ENCODE measurements around the gene GGA3.
"Not testable (repeated sequence)": the region's sequence is repeated elsewhere in the genome, so short reads cannot be mapped to it uniquely, and the experiment has no call there.

The GGA3 gene

DNA sequence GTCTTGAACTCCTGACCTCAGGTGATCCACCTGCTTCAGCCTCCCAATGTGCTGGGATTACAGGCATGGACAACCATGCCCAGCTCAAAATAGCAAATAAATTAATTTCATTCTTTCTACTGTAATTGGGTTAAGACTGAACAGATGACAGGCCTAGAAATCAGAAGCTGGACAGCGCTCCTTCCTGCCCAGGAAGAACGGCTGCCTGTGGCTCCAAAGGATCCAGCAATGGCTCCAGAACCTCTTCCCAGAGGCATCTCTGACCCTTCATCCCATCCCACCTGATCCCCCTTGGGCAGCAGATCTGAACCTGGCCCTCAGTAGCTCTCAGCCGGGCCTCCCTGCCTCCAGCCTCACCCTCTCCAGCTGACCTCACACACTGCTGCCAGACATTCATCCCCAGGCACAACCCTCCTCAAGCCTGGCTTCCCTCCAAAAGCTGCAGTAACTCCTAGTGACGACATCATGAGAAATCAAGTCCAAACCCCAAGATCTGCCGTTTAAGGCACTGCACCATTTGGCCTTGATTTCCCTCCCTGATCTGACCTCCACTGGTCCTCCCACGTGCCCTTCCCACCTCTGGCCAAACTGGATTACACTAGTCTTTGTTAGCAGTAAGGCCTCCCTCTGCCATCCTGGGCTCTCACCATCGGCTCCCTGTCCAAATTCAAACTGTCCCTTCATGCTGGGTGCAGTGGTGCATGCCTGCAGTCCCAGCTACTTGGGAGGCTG lies 12.7 kb upstream of the GGA3 start:
- no peak for DNase-seq (ENCODE audit: low read depth in 3 of 3)

GRCh38 chr17:75272848-75273184 lies 11.4 kb upstream of the GGA3 start:
- DNase-seq (ENCODE audit: low read depth in 3 of 3), result no peak

DNA sequence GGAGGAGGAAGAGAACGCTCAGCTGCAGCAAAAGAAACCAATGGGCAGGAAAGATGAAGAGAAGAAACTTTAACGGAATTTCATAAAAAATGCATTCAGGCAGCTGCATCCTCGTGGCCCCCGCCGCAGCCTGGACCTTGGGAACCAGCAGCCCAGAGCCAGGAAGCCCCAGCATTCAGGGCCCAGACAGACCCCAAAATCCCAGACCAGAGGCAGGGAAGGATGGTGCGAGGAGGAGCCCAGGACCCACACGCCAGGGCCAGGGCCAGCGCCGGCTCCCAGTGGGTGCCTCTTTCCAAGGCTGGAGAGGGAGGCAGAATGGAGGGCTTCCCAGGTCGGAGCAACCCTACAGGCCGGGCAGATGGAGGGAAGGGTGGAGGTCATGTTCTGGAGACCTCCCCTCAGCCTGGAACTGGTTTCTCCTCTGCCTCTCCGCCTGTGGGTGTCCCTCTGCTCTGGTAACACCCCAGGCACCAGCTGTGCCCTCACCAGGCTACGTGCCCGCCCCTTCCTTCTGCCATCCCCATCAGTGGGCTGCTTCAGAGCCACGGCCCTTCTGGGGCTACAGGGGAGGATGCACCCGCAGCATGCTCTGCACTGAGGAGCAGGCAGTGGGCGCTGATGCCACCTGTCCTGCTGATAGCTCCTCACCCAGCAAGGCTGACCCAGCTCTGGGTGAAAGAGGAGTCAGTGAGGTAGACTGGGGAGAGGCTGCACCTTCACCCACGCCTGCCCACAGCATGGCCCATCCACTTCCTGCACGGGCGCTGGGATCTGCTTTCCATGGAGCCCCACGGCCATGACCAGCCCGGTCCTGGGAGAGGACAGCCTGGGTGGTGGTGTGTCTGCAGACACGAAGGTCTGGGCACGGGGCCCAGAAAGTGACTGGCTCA lies 10.8 kb upstream of the GGA3 start:
- no peak for DNase-seq (ENCODE audit: low read depth in 3 of 3)

DNA sequence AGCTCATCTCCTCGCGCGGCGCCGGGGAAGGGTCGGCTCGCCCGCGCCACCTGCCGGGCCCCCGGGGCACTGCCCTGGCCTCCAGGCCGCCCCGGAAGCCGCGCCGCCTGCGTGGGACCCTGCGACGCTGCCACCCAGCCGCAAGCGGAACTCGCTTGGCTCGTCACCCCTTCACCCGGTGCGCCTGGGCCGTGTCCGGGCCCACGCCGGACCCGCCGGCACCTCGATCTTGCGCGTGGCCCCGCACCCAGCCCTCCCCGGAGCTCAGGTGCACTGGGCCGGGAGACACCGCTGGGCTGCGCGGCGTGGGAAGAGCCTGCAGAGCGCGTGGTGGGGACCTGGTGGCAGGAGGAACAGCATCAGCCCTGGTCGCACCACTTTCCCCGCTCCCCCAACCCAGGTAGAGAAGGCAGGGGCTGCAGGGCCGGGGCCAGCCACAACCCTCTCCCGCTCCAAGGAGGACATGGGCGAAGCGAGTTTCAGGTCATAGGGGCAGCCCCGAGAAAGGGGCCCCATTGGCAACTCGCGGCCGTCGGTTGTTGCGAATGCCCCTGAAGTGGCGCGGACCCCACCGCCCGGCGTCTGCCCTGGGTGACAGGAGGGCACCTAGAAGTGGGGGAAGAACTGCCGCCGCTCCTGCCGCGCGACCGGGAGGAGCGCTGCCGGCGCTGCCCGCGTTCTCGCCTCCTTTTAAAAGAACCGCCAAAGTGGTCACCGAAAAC lies 10.0 kb upstream of the GGA3 start:
- DNase-seq (ENCODE audit: low read depth in 3 of 3), result peak; percentile 74 to 84 (median 79)

DNA sequence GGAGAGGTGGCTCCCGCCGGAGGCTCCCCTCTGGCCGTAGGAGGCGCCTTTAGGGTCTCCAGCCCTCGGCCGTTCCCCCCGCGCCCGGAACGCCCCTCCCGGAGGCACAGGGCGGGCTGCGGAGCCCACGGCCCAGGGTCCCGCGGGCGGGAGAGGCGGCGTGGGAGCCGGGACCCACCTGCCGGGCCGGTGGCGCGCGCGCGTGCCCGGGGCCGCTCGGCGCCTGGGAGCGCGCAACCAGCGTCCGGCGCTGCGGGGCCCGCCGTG lies 9.5 kb upstream of the GGA3 start, which contains the start of gene MIF4GD:
Gene MIF4GD (minus strand): TSS at position 266 of the 267 bp plus-strand sequence. CDS start 1,036 bp downstream, outside the sequence.
- DNase-seq (ENCODE audit: low read depth in 3 of 3), result no peak

- peak; percentile 32 to 65 (median 34) for DNase-seq (ENCODE audit: low read depth in 3 of 3)
Observed at GRCh38 chr17:75270218-75270965, 9.0 kb upstream of the GGA3 start.

- DNase-seq (ENCODE audit: low read depth in 3 of 3), result no peak
Observed at GRCh38 chr17:75269844-75270217, 8.4 kb upstream of the GGA3 start.

DNA sequence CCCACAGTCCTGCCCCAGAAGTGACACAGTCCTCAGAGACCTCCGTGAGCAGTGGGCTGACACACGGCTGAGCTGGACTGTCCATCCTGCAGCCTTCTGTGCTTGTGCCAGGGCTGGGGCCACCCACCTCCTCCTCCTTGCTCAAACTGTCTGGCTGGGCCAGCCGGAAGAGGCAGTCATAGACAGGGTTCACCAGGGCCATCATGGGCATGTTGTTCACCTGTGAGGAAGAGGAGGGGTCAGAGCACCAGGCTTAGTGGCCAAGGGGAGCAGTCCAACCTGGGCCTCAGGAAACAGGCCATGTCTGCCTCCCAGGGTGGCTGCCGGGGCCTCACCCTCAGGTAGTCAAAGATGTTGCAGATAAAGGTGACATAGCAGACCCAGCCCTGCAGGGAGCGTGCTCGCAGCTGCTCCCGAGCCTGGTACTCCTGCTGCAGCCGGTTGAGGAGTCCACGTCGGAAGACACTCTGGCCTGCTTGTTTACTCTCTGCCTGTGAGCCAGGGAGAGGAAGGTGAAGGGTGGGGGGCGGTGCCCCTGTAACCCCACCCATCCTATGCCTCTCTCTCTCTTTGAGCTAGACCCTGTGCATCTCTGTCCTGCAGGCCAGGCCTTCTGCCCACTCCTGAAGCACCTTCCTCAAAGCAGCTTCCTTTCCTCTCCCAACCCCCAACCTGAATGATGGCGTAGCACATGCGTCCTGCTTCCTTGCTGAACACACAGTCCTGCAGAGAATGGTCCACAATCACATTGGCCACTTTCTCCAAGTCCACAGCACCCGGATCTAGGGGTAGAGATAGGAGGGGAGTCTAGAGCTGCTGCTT lies 6.2 kb upstream of the GGA3 start:
- DNase-seq (ENCODE audit: low read depth in 3 of 3), result no peak

- no peak for DNase-seq (ENCODE audit: low read depth in 3 of 3)
Observed at GRCh38 chr17:75267153-75267410, 5.7 kb upstream of the GGA3 start.

DNA sequence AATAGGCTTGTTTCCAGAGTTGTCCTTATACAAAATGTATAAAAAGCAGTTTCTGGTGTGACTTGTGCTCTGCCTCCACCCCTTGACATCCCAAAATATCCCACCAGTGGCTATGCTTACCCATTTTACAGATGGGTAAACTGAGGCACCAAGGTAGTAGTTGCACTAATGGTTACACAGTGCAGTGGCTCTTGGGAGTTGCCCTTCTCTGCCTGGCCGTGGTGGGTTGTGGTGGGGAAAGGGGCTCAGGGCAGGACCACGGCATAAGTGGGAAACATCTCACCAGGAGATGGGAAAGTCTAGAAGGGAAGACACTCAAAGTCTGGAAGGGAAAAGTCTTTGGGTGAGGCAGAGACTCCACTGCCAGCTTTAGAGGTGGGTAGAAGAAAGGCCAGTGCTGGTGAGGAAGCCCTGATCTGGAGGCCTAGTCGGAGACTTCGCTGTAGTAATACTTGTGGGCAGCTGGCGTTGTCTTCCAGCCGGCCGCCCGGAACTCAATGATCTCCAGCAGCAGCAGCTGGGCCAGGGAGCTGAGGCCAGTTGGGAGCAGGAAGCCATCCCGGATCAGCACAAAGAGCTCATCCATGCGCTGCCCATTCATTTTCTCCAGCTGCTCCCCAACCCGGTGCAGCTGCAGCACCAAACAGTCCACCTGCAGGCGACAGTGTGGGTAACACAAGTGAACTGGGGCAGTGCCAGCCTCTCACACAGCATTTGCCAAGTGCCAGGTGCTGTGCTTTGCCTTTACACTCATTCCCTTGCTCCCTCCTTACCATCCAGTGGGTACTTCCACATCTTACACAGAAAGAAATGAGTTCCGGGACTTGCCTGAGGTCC lies 5.1 kb upstream of the GGA3 start:
- no peak for DNase-seq (ENCODE audit: low read depth in 3 of 3)

GRCh38 chr17:75265614-75266315 lies 4.4 kb upstream of the GGA3 start:
- no peak for DNase-seq (ENCODE audit: low read depth in 3 of 3)

DNA sequence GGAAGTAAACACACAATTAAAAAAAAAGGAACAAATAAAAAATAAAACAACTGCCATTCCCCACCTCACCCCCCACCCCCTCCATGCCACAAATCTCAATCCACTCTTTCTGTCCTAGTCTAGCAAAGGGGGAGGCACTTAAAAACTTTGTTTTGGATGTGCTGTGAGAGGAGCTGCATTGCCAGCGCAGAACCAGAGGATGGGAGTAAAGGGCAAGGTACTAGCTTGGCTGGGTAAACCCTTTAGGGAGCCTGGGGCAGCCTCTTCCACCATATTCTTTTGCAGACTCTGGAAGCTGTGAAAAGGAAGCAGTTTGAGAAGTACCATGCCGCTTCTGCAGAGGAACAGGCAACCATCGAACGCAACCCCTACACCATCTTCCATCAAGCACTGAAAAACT lies 1.6 kb upstream of the GGA3 start:
- no peak for DNase-seq (ENCODE audit: low read depth in 3 of 3)

DNA sequence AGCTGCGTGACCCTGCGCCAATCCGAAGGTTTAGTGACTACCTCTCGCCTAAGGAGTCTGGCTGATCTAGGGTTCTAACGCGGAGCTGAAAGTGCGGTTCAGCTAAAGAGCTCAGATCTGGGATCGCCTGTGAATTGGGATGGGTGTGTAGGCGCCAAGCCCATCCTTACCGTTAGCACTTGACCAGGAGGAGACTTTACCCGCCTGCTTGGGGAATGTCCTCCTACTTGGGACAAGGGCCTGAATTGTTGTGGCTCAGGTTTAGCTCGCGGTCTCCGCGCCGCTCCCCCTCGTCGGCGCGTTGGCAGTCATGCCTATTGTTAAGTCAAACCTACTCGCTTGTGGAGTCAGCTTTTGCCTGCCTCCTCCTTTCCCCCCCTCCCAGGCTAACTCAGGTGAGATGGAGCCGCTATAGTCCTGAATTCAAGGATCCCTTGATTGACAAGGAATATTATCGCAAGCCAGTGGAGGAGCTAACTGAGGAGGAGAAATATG lies 753 bp upstream of the GGA3 start:
- DNase-seq (ENCODE audit: low read depth in 3 of 3), result no peak

- no peak for DNase-seq (ENCODE audit: low read depth in 3 of 3)
Observed at GRCh38 chr17:75260641-75261335, 618 bp downstream of the GGA3 start.

DNA sequence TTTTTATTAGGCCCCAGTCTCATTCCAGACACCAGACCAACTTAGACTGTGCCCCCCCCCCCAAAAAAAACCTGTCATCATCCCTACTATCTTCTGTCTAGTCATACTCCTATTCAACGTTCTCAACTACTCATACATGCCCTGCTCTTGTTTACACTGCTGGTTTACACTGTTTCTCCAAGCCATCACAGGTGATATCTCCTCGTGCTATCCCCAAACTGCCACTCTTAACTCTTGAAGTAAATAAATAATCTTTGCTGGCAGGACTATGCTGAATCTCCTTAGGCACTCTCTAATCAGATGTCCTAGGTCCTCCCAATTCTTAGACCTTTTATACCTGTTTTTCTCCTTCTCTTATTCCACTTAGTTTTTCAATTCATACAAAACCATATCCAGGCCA lies 4.2 kb downstream of the GGA3 start:
- DNase-seq (ENCODE audit: low read depth in 3 of 3), result not testable (repeated sequence)

DNA sequence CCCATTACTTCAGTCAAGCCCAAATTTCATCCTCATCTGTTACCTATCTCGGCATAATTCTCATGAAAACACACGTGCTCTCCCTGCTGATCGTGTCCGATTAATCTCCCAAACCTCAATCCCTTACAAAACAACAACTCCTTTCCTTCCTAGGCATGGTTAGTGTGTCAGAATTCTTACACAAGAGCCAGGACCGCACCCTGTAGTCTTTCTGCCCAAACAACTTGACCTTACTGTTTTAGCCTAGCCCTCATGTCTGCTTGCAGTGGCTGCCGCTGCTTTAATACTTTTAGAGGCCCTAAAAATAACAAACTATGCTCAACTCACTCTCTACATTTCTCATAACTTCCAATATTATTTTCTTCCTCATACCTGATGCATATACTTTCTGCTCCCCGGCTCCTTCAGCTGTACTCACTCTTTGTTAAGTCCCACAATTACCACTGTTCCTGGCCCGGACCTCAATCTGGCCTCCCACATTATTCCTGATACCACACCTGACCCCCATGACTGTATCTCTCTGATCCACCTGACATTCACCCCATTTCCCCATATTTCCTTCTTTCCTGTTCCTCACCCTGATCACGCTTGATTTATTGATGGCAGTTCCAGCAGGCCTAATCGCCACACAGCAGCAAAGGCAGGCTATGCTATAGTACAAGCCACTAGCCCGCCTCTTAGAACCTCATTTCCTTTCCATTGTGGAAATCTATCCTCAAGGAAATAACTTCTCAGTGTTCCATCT lies 5.3 kb downstream of the GGA3 start:
- not testable (repeated sequence) for DNase-seq (ENCODE audit: low read depth in 3 of 3)

- DNase-seq (ENCODE audit: low read depth in 3 of 3), result no peak
Observed at GRCh38 chr17:75252039-75252816, 9.2 kb downstream of the GGA3 start.
